ENCODE data around the gene RFTN1.

RFTN1 gene

GRCh38 chr3:16374935-16375245 is 138.6 kb downstream of the RFTN1 start:
- no peak overlapping the region for H3K23ac ChIP-seq (ENCODE audit: low read length)
- no CpG with 5 or more reads among the region's 2 CpGs for WGBS (ENCODE audit: extremely low coverage, insufficient coverage, low lambda C conversion rate)

GRCh38 chr3:16374047-16374934 is 139.2 kb downstream of the RFTN1 start:
- WGBS (ENCODE audit: extremely low coverage, insufficient coverage, low lambda C conversion rate) = no CpG with 5 or more reads among the region's 17 CpGs
- H3K9ac ChIP-seq (ENCODE audit: low read length) = no peak overlapping the region
- no peak overlapping the region for H2BK5ac ChIP-seq (ENCODE audit: low read length)
- no peaks in the 10 kb centered on the region for H3K79me2 ChIP-seq (ENCODE audit: control insufficient read depth, insufficient read depth, low read length)
- H3K23ac ChIP-seq (ENCODE audit: low read length) = no peak overlapping the region
- no peaks in the 10 kb centered on the region for H3K79me1 ChIP-seq (ENCODE audit: low read length)
- no peak overlapping the region for H2BK120ac ChIP-seq (ENCODE audit: low read depth, low read length)
- no peak overlapping the region for H3K18ac ChIP-seq (ENCODE audit: low read length)
- H3K4me2 ChIP-seq (ENCODE audit: low read length) = no peak overlapping the region
- no peak overlapping the region for H4K5ac ChIP-seq (ENCODE audit: low read length)
- no peak overlapping the region for H4K8ac ChIP-seq (ENCODE audit: low read depth, low read length)
- no peak overlapping the region for H2AK5ac ChIP-seq (ENCODE audit: low read length)
- H3K4me1 ChIP-seq (ENCODE audit: control insufficient read depth, low read depth, low read length) = peaks cover 14% of the 10 kb centered on the region
- no peaks in the 10 kb centered on the region for H3K27me3 ChIP-seq (ENCODE audit: insufficient read depth, low read length, poor library complexity)
- H2BK15ac ChIP-seq (replicated peaks; ENCODE audit: low read depth) = no peak overlapping the region
- no peak overlapping the region for H3K4me3 ChIP-seq (ENCODE audit: low read length)
- no peaks in the 10 kb centered on the region for H3K36me3 ChIP-seq (ENCODE audit: control insufficient read depth, insufficient read depth, low read length)
- no peak overlapping the region for H3K4ac ChIP-seq (ENCODE audit: low read depth, low read length)
- DNase-seq = no peak
- H3K56ac ChIP-seq (ENCODE audit: low read length) = no peak overlapping the region
- no peak overlapping the region for H3K27ac ChIP-seq (ENCODE audit: low read depth, low read length)

More at GRCh38 chr3:16374935-16375245, 138.6 kb downstream of the RFTN1 start:
- no peak overlapping the region for H4K8ac ChIP-seq (ENCODE audit: low read depth, low read length)
- no peak overlapping the region for H2BK120ac ChIP-seq (ENCODE audit: low read depth, low read length)
- no peak overlapping the region for H4K5ac ChIP-seq (ENCODE audit: low read length)
- no peak overlapping the region for H3K9ac ChIP-seq (ENCODE audit: low read length)
- no peak overlapping the region for H2BK5ac ChIP-seq (ENCODE audit: low read length)
- H3K4me2 ChIP-seq (ENCODE audit: low read length) = no peak overlapping the region
- H2BK15ac ChIP-seq (replicated peaks; ENCODE audit: low read depth) = no peak overlapping the region
- DNase-seq = no peak
- H3K36me3 ChIP-seq (ENCODE audit: control insufficient read depth, insufficient read depth, low read length) = no peaks in the 10 kb centered on the region
- no peak overlapping the region for H2AK5ac ChIP-seq (ENCODE audit: low read length)
- H3K4me3 ChIP-seq (ENCODE audit: low read length) = no peak overlapping the region
- no peaks in the 10 kb centered on the region for H3K79me2 ChIP-seq (ENCODE audit: control insufficient read depth, insufficient read depth, low read length)
- no peaks in the 10 kb centered on the region for H3K27me3 ChIP-seq (ENCODE audit: insufficient read depth, low read length, poor library complexity)
- H3K56ac ChIP-seq (ENCODE audit: low read length) = no peak overlapping the region
- H3K4me1 ChIP-seq (ENCODE audit: control insufficient read depth, low read depth, low read length) = peaks cover 10% of the 10 kb centered on the region
- H3K4ac ChIP-seq (ENCODE audit: low read depth, low read length) = no peak overlapping the region
- no peak overlapping the region for H3K27ac ChIP-seq (ENCODE audit: low read depth, low read length)
- no peaks in the 10 kb centered on the region for H3K79me1 ChIP-seq (ENCODE audit: low read length)
- no peak overlapping the region for H3K18ac ChIP-seq (ENCODE audit: low read length)

- Histone ChIP-seq H3K27me3 (ENCODE audit: insufficient read depth, low read length, poor library complexity) (no peaks in the 10 kb centered on the region), H3K4ac (ENCODE audit: low read depth, low read length) (no peak overlapping the region), H3K23ac (ENCODE audit: low read length) (no peak overlapping the region), H3K79me1 (ENCODE audit: low read length) (no peaks in the 10 kb centered on the region), H3K4me1 (ENCODE audit: control insufficient read depth, low read depth, low read length) (peaks cover 17% of the 10 kb centered on the region), H2BK120ac (ENCODE audit: low read depth, low read length) (no peak overlapping the region), H3K4me2 (ENCODE audit: low read length) (no peak overlapping the region), H2BK15ac (replicated peaks; ENCODE audit: low read depth) (no peak overlapping the region), H2AK5ac (ENCODE audit: low read length) (no peak overlapping the region), H3K36me3 (ENCODE audit: control insufficient read depth, insufficient read depth, low read length) (no peaks in the 10 kb centered on the region), H3K79me2 (ENCODE audit: control insufficient read depth, insufficient read depth, low read length) (no peaks in the 10 kb centered on the region), H4K5ac (ENCODE audit: low read length) (no peak overlapping the region), H3K27ac (ENCODE audit: low read depth, low read length) (no peak overlapping the region), H4K8ac (ENCODE audit: low read depth, low read length) (no peak overlapping the region), H3K56ac (ENCODE audit: low read length) (no peak overlapping the region), H3K4me3 (ENCODE audit: low read length) (no peak overlapping the region), H2BK5ac (ENCODE audit: low read length) (no peak overlapping the region), H3K9ac (ENCODE audit: low read length) (no peak overlapping the region), H3K18ac (ENCODE audit: low read length) (no peak overlapping the region)
- no peak for DNase-seq
- WGBS (ENCODE audit: extremely low coverage, insufficient coverage, low lambda C conversion rate) = no CpG with 5 or more reads among the region's 3 CpGs
Measured at GRCh38 chr3:16373341-16373946, 140.1 kb downstream of the RFTN1 start.

GRCh38 chr3:16372362-16373292 is 140.9 kb downstream of the RFTN1 start:
- no peak overlapping the region for H2BK15ac ChIP-seq (replicated peaks; ENCODE audit: low read depth)
- H3K4ac ChIP-seq (ENCODE audit: low read depth, low read length) = no peak overlapping the region
- WGBS (ENCODE audit: extremely low coverage, insufficient coverage, low lambda C conversion rate) = no CpG with 5 or more reads among the region's 12 CpGs
- no peak overlapping the region for H3K23ac ChIP-seq (ENCODE audit: low read length)
- H3K9ac ChIP-seq (ENCODE audit: low read length) = no peak overlapping the region
- no peak overlapping the region for H2BK120ac ChIP-seq (ENCODE audit: low read depth, low read length)
- no peaks in the 10 kb centered on the region for H3K79me1 ChIP-seq (ENCODE audit: low read length)
- no peaks in the 10 kb centered on the region for H3K36me3 ChIP-seq (ENCODE audit: control insufficient read depth, insufficient read depth, low read length)
- no peak overlapping the region for H2BK5ac ChIP-seq (ENCODE audit: low read length)
- H4K8ac ChIP-seq (ENCODE audit: low read depth, low read length) = no peak overlapping the region
- H3K18ac ChIP-seq (ENCODE audit: low read length) = no peak overlapping the region
- no peak for DNase-seq
- no peak overlapping the region for H2AK5ac ChIP-seq (ENCODE audit: low read length)
- H3K56ac ChIP-seq (ENCODE audit: low read length) = no peak overlapping the region
- H3K4me1 ChIP-seq (ENCODE audit: control insufficient read depth, low read depth, low read length) = peaks cover 17% of the 10 kb centered on the region
- no peak overlapping the region for H3K27ac ChIP-seq (ENCODE audit: low read depth, low read length)
- H4K5ac ChIP-seq (ENCODE audit: low read length) = no peak overlapping the region
- no peaks in the 10 kb centered on the region for H3K27me3 ChIP-seq (ENCODE audit: insufficient read depth, low read length, poor library complexity)
- no peaks in the 10 kb centered on the region for H3K79me2 ChIP-seq (ENCODE audit: control insufficient read depth, insufficient read depth, low read length)
- H3K4me3 ChIP-seq (ENCODE audit: low read length) = no peak overlapping the region
- no peak overlapping the region for H3K4me2 ChIP-seq (ENCODE audit: low read length)

- no peak overlapping the region for H3K9ac ChIP-seq (ENCODE audit: low read length)
- peaks cover 12% of the 10 kb centered on the region for H3K4me1 ChIP-seq (ENCODE audit: control insufficient read depth, low read depth, low read length)
- H3K79me2 ChIP-seq (ENCODE audit: control insufficient read depth, insufficient read depth, low read length) = no peaks in the 10 kb centered on the region
- H2BK15ac ChIP-seq (replicated peaks; ENCODE audit: low read depth) = no peak overlapping the region
- no peak overlapping the region for H4K8ac ChIP-seq (ENCODE audit: low read depth, low read length)
- no peak overlapping the region for H2BK120ac ChIP-seq (ENCODE audit: low read depth, low read length)
- WGBS (ENCODE audit: extremely low coverage, insufficient coverage, low lambda C conversion rate) = no CpG with 5 or more reads among the region's 10 CpGs
- no peak overlapping the region for H3K4me3 ChIP-seq (ENCODE audit: low read length)
- H3K79me1 ChIP-seq (ENCODE audit: low read length) = no peaks in the 10 kb centered on the region
- no peak overlapping the region for H2AK5ac ChIP-seq (ENCODE audit: low read length)
- H3K18ac ChIP-seq (ENCODE audit: low read length) = no peak overlapping the region
- H3K27me3 ChIP-seq (ENCODE audit: insufficient read depth, low read length, poor library complexity) = no peaks in the 10 kb centered on the region
- H3K4me2 ChIP-seq (ENCODE audit: low read length) = no peak overlapping the region
- H3K56ac ChIP-seq (ENCODE audit: low read length) = no peak overlapping the region
- no peak overlapping the region for H3K4ac ChIP-seq (ENCODE audit: low read depth, low read length)
- H4K5ac ChIP-seq (ENCODE audit: low read length) = no peak overlapping the region
- peak; percentile 26 for DNase-seq
- no peak overlapping the region for H3K23ac ChIP-seq (ENCODE audit: low read length)
- no peaks in the 10 kb centered on the region for H3K36me3 ChIP-seq (ENCODE audit: control insufficient read depth, insufficient read depth, low read length)
- no peak overlapping the region for H2BK5ac ChIP-seq (ENCODE audit: low read length)
- no peak overlapping the region for H3K27ac ChIP-seq (ENCODE audit: low read depth, low read length)
Measured at GRCh38 chr3:16370872-16371740, 142.4 kb downstream of the RFTN1 start.
